A172 (cell line): Measurements from ENCODE around the gene CMSS1. TPM values are rescaled to one million over a fixed set of nuclear protein-coding genes. Genes with fewer than 3 reads are reported as not detected.
"Not testable (repeated sequence)": the region's sequence is repeated elsewhere in the genome, so short reads cannot be mapped to it uniquely, and the experiment has no call there.

ENCODE experiments used
- DNase-seq: peaks from one replicate; pipeline ENCODE4 v3.0.0-alpha.2; 2015; ENCODE audit warnings: low spot score
- total RNA-seq: library from RNA; depleted of rRNA; stranded (reverse); fragments of >200 nt; shearing (Covaris generic); gene quantifications from 2 replicates; pipeline ENCODE4 v1.2.3, GENCODE V29; 2014

Gene CMSS1
- total RNA-seq, 1 experiment from 2014 or later, result 48.6 TPM

- DNase-seq, result no peak
These were observed 264.5 kb downstream of the CMSS1 start for GRCh38 chr3:100081986-100082692.

GRCh38 chr3:100082714-100083113 lies 265.1 kb downstream of the CMSS1 start:
- no peak for DNase-seq

- no peak for DNase-seq
These were observed 265.5 kb downstream of the CMSS1 start for GRCh38 chr3:100083209-100083608.

GRCh38 chr3:100084100-100084806 lies 266.6 kb downstream of the CMSS1 start:
- DNase-seq, result no peak

GRCh38 chr3:100086401-100086800 lies 268.7 kb downstream of the CMSS1 start:
- DNase-seq, result no peak

- peak; percentile 50 for DNase-seq
These were observed 269.5 kb downstream of the CMSS1 start for GRCh38 chr3:100087198-100087597.

- DNase-seq, result no peak
These were observed 271.2 kb downstream of the CMSS1 start for GRCh38 chr3:100088735-100089368.

- peak; percentile 43 for DNase-seq
These were observed 272.4 kb downstream of the CMSS1 start for GRCh38 chr3:100089812-100090668.

- DNase-seq, result no peak
These were observed 273.0 kb downstream of the CMSS1 start for GRCh38 chr3:100090669-100091005.

GRCh38 chr3:100093831-100094230 lies 276.2 kb downstream of the CMSS1 start:
- DNase-seq, result no peak

- DNase-seq, result not testable (repeated sequence)
These were observed 278.6 kb downstream of the CMSS1 start for GRCh38 chr3:100096286-100096685.

GRCh38 chr3:100096866-100097265 lies 279.2 kb downstream of the CMSS1 start:
- DNase-seq, result no peak

GRCh38 chr3:100097919-100098783 lies 280.5 kb downstream of the CMSS1 start:
- no peak for DNase-seq

GRCh38 chr3:100098784-100099070 lies 281.1 kb downstream of the CMSS1 start:
- DNase-seq, result no peak

GRCh38 chr3:100099621-100100020 lies 282.0 kb downstream of the CMSS1 start:
- DNase-seq, result no peak

- DNase-seq, result no peak
These were observed 282.8 kb downstream of the CMSS1 start for GRCh38 chr3:100100425-100100824.

- no peak for DNase-seq
These were observed 285.1 kb downstream of the CMSS1 start for GRCh38 chr3:100102757-100103156.

- DNase-seq, result peak; percentile 14
These were observed 286.1 kb downstream of the CMSS1 start for GRCh38 chr3:100103558-100104441.

GRCh38 chr3:100104442-100104798 lies 286.8 kb downstream of the CMSS1 start:
- no peak for DNase-seq

- no peak for DNase-seq
These were observed 287.3 kb downstream of the CMSS1 start for GRCh38 chr3:100104817-100105413.
